ENCODE measurements around the gene POLR2H.

The POLR2H gene

DNA sequence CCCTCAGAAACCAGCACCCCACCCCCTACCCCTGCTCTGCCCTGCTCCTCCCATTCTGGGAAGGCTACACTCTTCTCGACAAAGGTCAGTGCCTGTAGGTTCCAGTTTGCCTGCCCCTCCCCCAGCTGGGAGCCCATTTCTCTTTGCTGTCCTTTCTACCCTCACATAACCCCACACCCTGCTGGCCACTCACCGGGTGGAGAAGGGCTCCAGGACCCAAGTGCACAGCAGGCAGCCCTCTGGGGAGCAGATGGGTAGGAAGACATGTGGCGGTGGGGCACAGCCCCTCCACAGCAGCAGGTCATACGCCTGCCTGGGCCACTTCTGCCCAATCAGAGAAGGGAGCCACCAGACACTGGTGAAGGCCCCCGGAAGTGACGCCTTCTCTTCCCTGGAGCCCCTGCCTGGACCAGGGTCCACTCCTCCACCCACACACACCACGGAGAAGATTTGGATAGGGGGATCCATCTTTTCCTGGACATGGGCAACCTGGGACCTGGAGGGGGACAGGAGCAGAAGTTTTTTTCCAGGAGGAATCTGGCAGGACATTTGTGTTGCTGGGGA, 16.5 kb downstream of the POLR2H start, which contains the start of gene THPO:
Gene THPO, minus strand, starts transcription at position 326 of the 564 bp plus-strand sequence. CDS start 1,948 bp downstream, outside the sequence.
- TF ChIP-seq, protein P1, sequence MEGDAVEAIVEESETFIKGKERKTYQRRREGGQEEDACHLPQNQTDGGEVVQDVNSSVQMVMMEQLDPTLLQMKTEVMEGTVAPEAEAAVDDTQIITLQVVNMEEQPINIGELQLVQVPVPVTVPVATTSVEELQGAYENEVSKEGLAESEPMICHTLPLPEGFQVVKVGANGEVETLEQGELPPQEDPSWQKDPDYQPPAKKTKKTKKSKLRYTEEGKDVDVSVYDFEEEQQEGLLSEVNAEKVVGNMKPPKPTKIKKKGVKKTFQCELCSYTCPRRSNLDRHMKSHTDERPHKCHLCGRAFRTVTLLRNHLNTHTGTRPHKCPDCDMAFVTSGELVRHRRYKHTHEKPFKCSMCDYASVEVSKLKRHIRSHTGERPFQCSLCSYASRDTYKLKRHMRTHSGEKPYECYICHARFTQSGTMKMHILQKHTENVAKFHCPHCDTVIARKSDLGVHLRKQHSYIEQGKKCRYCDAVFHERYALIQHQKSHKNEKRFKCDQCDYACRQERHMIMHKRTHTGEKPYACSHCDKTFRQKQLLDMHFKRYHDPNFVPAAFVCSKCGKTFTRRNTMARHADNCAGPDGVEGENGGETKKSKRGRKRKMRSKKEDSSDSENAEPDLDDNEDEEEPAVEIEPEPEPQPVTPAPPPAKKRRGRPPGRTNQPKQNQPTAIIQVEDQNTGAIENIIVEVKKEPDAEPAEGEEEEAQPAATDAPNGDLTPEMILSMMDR (IDR thresholded peaks at IDR 0.05; ENCODE audit: low read depth, low read length, missing control alignments), result no peak
- DNase-seq (ENCODE audit: extremely low read depth, low read depth), result no peak
- H3K4me3 ChIP-seq (replicated peaks; ENCODE audit: low read depth, low read length), result no peak within 1 kb of the TSS

DNA sequence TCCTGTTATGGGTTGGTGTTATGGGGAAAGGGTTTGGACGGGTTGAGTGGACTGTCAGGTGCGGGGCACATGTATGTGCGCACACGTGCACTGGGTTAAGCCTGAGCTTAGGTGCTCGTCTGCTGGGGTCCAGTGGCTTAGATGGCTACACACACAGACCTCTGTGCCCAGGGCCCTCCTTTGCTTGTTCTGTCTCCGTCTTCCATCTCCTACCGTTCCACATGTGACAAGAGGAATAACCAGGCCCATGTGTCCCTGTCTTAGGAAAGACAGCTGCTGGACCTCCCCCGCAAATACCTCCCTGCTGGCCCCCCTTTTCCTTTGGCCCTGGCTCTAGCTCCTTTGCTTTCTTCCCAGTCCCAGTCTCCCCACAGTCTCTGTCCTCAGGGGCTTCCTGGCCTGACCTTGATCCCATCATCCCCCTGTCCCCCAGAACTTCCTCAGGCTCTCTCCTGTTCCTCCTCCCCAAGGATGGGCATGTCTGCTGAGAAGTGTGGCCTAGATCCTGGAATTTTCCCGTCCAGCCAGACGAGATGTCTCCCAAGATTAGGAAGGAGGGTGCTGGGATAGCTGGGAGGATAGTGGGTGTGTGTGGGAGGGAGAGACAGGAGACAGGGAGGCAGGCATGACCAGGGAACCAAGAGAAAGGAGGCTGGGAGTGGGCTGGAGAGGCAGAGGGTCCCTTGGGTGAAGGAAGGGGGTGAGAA, 17.3 kb downstream of the POLR2H start:
- TF ChIP-seq, protein P1 (IDR thresholded peaks at IDR 0.05; ENCODE audit: low read depth, low read length, missing control alignments), result no peak
- H3K4me3 ChIP-seq (replicated peaks; ENCODE audit: low read depth, low read length), result no peak overlapping the region
- no peak for DNase-seq (ENCODE audit: extremely low read depth, low read depth)

DNA sequence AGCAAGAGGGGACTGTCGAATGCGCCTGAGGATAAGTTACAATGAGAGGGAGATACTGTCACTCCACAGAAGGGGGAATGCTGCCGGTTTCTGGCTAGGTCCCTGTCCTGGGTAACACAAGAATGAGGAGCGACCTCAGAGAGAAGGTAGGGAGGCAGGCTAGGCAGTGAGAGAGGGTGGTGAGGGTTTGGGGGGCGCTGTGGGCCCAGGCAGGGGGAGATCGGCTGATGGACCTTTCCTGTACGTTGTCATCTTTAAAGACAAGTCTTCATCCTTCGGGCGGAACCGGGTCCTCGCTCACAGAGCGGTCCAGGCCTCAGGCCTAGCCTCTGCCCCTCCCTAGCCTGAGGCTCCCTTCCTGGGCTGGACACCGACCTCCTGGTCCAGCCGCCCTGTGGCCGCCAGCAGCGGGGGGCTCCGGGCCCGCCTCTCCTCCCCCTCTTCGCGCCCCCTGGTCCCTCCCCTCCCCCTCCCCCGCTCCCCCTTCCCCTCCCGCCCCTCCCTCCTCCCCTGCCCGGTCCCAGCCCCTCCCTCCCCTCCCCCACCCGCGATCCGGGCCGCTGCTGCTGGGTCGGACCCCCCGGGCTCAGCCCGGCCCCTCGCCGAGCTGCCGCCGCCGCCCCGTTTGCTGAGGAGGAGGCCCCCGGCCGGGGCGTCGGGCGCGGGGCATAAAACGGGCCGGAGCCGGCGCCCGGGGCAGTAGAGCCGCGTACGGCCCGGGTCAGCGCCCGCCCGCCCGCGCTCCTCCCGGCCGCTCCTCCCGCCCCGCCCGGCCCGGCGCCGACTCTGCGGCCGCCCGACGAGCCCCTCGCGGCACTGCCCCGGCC, 18.1 kb downstream of the POLR2H start, which contains the start of gene CHRD:
Gene CHRD, plus strand, starts transcription at position 697 of the 827 bp plus-strand sequence. CDS start 265 bp downstream, outside the sequence.
- TF ChIP-seq, protein P1 (IDR thresholded peaks at IDR 0.05; ENCODE audit: low read depth, low read length, missing control alignments), result no peak
- H3K4me3 ChIP-seq (replicated peaks; ENCODE audit: low read depth, low read length), result no peak within 1 kb of the TSS; the same call in 1 of the 2 replicates
- no peak for DNase-seq (ENCODE audit: extremely low read depth, low read depth)

DNA sequence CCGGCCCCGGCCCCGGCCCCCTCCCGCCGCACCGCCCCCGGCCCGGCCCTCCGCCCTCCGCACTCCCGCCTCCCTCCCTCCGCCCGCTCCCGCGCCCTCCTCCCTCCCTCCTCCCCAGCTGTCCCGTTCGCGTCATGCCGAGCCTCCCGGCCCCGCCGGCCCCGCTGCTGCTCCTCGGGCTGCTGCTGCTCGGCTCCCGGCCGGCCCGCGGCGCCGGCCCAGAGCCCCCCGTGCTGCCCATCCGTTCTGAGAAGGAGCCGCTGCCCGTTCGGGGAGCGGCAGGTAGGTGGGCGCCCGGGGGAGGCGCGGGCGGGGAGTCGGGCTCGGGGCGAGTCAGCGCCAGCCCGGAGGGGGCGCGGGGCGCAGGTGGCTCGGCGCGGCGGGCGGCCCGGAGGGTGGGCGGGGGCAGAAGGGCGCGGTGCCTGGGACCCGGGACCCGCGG, 18.7 kb downstream of the POLR2H start:
- H3K4me3 ChIP-seq (replicated peaks; ENCODE audit: low read depth, low read length), result no peak overlapping the region
- no peak for DNase-seq (ENCODE audit: extremely low read depth, low read depth)
- TF ChIP-seq, protein P1 (IDR thresholded peaks at IDR 0.05; ENCODE audit: low read depth, low read length, missing control alignments), result no peak

DNA sequence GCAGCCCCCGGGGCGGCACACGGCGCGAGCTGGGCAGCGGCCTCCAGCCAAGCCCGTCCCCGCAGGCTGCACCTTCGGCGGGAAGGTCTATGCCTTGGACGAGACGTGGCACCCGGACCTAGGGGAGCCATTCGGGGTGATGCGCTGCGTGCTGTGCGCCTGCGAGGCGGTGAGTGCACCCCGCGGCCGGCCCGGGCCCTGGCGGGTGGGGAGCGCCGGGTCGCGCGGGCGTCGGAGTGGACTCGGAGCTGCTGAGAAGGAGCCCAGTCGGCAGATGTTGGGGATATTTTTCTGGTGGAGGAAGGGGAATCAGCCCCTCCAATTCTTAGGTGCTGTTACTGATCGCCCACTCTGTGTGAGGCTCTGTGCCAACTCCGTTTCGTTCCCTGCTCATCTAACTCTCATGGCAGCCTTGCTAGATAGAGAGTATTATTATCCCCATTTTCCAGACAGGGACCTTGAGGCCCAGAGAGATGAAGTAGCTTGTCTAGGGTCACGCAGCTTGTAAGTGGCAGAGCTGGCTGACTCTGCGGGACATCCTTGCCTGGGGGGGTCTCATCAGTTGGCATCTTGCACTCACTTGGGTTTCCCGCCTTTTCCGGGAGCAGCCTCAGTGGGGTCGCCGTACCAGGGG, 19.2 kb downstream of the POLR2H start:
- H3K4me3 ChIP-seq (replicated peaks; ENCODE audit: low read depth, low read length), result no peak overlapping the region; the same call in 1 of the 2 replicates
- DNase-seq (ENCODE audit: extremely low read depth, low read depth), result no peak
- TF ChIP-seq, protein P1 (IDR thresholded peaks at IDR 0.05; ENCODE audit: low read depth, low read length, missing control alignments), result no peak

Data from HFF-Myc (cell line).